ENCODE results near the gene RAB36. TPM values are rescaled to one million over a fixed set of nuclear protein-coding genes. Genes with fewer than 3 reads are reported as not detected.

Gene RAB36
- total RNA-seq = 3.8 and 4.8 TPM in 2 replicates

GRCh38 chr22:23144932-23145877, at the start of gene RAB36:
Gene RAB36 (plus strand): TSS chr22:23145477. CDS start chr22:23146617, 1,140 bp downstream.

GRCh38 chr22:23180301-23180892, 35.1 kb downstream of the RAB36 start, which contains the start of gene BCR:
Gene BCR (plus strand): TSS chr22:23180509. CDS start chr22:23180961, 452 bp downstream.

Other genes starting within 250 kb of the RAB36 start
- gene GNAZ, start 75.0 kb upstream of the RAB36 start, total RNA-seq = 1.5 and 3.1 TPM in 2 replicates
- 0.13 and 0.26 TPM in 2 replicates for gene RSPH14, start 3.5 kb upstream of the RAB36 start, total RNA-seq
- gene BCR, start 35.0 kb downstream of the RAB36 start, total RNA-seq = 29.8 and 84.0 TPM in 2 replicates

Data from smooth muscle cell of the pulmonary artery (primary cell).